Measurements from ENCODE around the gene FOXO3. TPM values are rescaled to one million over a fixed set of nuclear protein-coding genes. Genes with fewer than 3 reads are reported as not detected.
"Not testable (repeated sequence)": the region's sequence is repeated elsewhere in the genome, so short reads cannot be mapped to it uniquely, and the experiment has no call there.

The FOXO3 gene
- total and polyA plus RNA-seq, 2 donors (not counting 3 experiments of a cell fraction or from before 2014, with no cell fraction given), result 14.4 to 16.9 TPM

DNA sequence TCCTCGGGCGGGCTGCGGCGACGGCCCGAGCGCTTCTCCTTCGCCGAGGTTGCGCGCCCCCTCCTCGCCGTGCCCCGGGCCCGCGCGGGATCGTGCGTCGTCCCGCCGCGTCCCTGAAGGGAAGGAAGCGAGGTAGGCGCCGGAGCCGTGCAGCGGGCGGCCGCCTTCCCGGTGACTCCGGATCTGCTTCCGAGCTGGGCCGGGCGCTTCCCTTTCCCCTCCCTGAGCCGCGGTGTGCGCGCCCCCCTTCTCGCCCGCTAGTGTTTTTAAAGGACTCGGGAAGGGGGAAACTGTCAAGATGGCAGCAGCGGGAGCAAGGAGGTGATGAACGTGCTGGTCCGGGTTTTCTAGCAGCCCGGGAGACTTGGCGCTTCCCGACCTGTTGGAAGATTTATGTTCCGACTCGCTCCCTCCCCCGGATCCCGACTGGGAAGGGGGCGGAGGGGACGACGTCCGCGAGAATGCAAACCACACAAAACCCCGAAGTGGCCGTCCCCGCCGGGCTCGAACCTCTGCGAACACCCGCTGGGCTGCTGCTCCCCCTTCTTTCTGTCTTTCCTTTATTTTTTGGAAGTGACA is 744 bp upstream of the FOXO3 start:
- no peaks in the 10 kb centered on the region for H3K27me3 ChIP-seq (ENCODE audit: control insufficient read depth in 2 of 2, insufficient read depth in 2 of 2, low read length in 2 of 2)
- H3K4me3 ChIP-seq (replicated peaks in 1 of 3; ENCODE audit: insufficient read depth in 1 of 3, low read depth in 1 of 3, low read length in 3 of 3), result peak overlapping the region; percentile 61 to 76 (median 72)
- H3K36me3 ChIP-seq (ENCODE audit: control insufficient read depth in 2 of 2, extremely low read depth in 1 of 2, insufficient read depth in 2 of 2, low read length in 2 of 2), result no peaks in the 10 kb centered on the region
- H3K4me1 ChIP-seq (ENCODE audit: control insufficient read depth, extremely low read depth, insufficient read depth, low read length), result peaks cover 36% of the 10 kb centered on the region
- peak overlapping the region; percentile 78 for H3K9ac ChIP-seq (replicated peaks; ENCODE audit: extremely low read depth, insufficient read depth, low read length)
- intact Hi-C loops (cut with micrococcal nuclease), result loop anchor here (1.0 to 10.0 kb wide), 6 partner anchors 29 to 1625 kb away; partner anchors contain the start of genes CD164, CDC40 and SESN1
- H4K20me1 ChIP-seq (replicated peaks; ENCODE audit: control insufficient read depth, extremely low read depth, insufficient read depth, low read length), result no peaks in the 10 kb centered on the region
- BruUV-seq (replicated peaks), result TSS peak; percentile 91
- no peaks in the 10 kb centered on the region for H3K9me1 ChIP-seq (replicated peaks; ENCODE audit: control insufficient read depth, extremely low read depth, insufficient read depth, low read length)
- dilution Hi-C loops (cut with MboI; ENCODE audit: extremely low pct_ligation_motif_present, low sequenced_read_pairs), result no loop called here
- CTCF ChIA-PET, result interaction anchor here (0.5 to 6.9 kb wide), 11 partner anchors 18 to 513 kb away, joined by 3 to 38 read pairs (median 8); no protein-coding TSS in a partner anchor
- POLR2A ChIA-PET, result interaction anchor here (0.8 to 2.0 kb wide), 4 partner anchors 23 to 602 kb away, joined by 3 to 11 read pairs (median 4); partner anchors contain the start of gene SEC63
- peak overlapping the region; percentile 86 for H3K4me2 ChIP-seq (ENCODE audit: insufficient read depth, low read length)
- H3K79me2 ChIP-seq (ENCODE audit: control insufficient read depth, insufficient read depth, low read length), result peaks cover 5% of the 10 kb centered on the region
- peak overlapping the region; percentile 77 for H2AFZ ChIP-seq (ENCODE audit: low read depth, low read length)
- FAIRE-seq (peak; percentile 79), DNase-seq (ENCODE audit: low read depth, low spot score) (peak; percentile 85)
- H3K27ac ChIP-seq (ENCODE audit: insufficient read depth, low read depth, low read length), result peak overlapping the region; percentile 83
- H3K9me3 ChIP-seq (replicated peaks; ENCODE audit: control insufficient read depth, insufficient read depth, low read length), result no peaks in the 10 kb centered on the region
- TF ChIP-seq POLR2A (IDR thresholded peaks at IDR 0.05; ENCODE audit: low read depth, low read length) (no peak), FOS (IDR thresholded peaks at IDR 0.05; ENCODE audit: borderline replicate concordance, insufficient read depth, low read length) (no peak), JUN (IDR thresholded peaks at IDR 0.05; ENCODE audit: borderline replicate concordance, insufficient read depth, insufficient read length, low read depth) (no peak), EZH2 (IDR thresholded peaks at IDR 0.05; ENCODE audit: borderline replicate concordance, low read depth, low read length, severe bottlenecking) (no peak), MYC (IDR thresholded peaks at IDR 0.05; ENCODE audit: low read depth, low read length) (no peak), GATA2 (IDR thresholded peaks at IDR 0.05; ENCODE audit: insufficient read depth, insufficient read length, low read depth, low read length) (no peak), POLR2AphosphoS5 (IDR thresholded peaks at IDR 0.05; ENCODE audit: insufficient read depth, low read depth, low read length) (no peak)
- TF ChIP-seq, protein P1, sequence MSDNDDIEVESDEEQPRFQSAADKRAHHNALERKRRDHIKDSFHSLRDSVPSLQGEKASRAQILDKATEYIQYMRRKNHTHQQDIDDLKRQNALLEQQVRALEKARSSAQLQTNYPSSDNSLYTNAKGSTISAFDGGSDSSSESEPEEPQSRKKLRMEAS (IDR thresholded peaks at IDR 0.05; ENCODE audit: insufficient read depth, insufficient read length), result no peak
- TF ChIP-seq, protein P2, sequence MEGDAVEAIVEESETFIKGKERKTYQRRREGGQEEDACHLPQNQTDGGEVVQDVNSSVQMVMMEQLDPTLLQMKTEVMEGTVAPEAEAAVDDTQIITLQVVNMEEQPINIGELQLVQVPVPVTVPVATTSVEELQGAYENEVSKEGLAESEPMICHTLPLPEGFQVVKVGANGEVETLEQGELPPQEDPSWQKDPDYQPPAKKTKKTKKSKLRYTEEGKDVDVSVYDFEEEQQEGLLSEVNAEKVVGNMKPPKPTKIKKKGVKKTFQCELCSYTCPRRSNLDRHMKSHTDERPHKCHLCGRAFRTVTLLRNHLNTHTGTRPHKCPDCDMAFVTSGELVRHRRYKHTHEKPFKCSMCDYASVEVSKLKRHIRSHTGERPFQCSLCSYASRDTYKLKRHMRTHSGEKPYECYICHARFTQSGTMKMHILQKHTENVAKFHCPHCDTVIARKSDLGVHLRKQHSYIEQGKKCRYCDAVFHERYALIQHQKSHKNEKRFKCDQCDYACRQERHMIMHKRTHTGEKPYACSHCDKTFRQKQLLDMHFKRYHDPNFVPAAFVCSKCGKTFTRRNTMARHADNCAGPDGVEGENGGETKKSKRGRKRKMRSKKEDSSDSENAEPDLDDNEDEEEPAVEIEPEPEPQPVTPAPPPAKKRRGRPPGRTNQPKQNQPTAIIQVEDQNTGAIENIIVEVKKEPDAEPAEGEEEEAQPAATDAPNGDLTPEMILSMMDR (IDR thresholded peaks at IDR 0.05; ENCODE audit: extremely low read depth in 1 of 2, insufficient read depth in 1 of 2, low read depth in 1 of 2, low read length in 2 of 2), result no peak

DNA sequence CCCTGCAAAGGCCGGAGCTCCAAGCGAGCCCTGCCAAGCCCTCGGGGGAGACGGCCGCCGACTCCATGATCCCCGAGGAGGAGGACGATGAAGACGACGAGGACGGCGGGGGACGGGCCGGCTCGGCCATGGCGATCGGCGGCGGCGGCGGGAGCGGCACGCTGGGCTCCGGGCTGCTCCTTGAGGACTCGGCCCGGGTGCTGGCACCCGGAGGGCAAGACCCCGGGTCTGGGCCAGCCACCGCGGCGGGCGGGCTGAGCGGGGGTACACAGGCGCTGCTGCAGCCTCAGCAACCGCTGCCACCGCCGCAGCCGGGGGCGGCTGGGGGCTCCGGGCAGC is 561 bp downstream of the FOXO3 start:
- H3K27me3 ChIP-seq (ENCODE audit: control insufficient read depth in 2 of 2, insufficient read depth in 2 of 2, low read length in 2 of 2); dilution Hi-C loops (cut with MboI; ENCODE audit: extremely low pct_ligation_motif_present, low sequenced_read_pairs); BruUV-seq (replicated peaks); H3K9me1 ChIP-seq (replicated peaks; ENCODE audit: control insufficient read depth, extremely low read depth, insufficient read depth, low read length); H3K79me2 ChIP-seq (ENCODE audit: control insufficient read depth, insufficient read depth, low read length); DNase-seq (ENCODE audit: low read depth, low spot score); H3K27ac ChIP-seq (ENCODE audit: insufficient read depth, low read depth, low read length); H3K9me3 ChIP-seq (replicated peaks; ENCODE audit: control insufficient read depth, insufficient read depth, low read length); H2AFZ ChIP-seq (ENCODE audit: low read depth, low read length); H4K20me1 ChIP-seq (replicated peaks; ENCODE audit: control insufficient read depth, extremely low read depth, insufficient read depth, low read length); FAIRE-seq; H3K36me3 ChIP-seq (ENCODE audit: control insufficient read depth in 2 of 2, extremely low read depth in 1 of 2, insufficient read depth in 2 of 2, low read length in 2 of 2); H3K9ac ChIP-seq (replicated peaks; ENCODE audit: extremely low read depth, insufficient read depth, low read length): not testable (repeated sequence)
- intact Hi-C loops (cut with micrococcal nuclease), result loop anchor here (10.0 kb wide), 1 partner anchor 1624 kb away; the partner anchor contains the start of gene CDC40
- ChIA-PET POLR2A (interaction anchor here (2.0 kb wide), 1 partner anchor 27 kb away, joined by 11 read pairs; no protein-coding TSS in a partner anchor), CTCF (interaction anchor here (1.2 to 3.2 kb wide), 3 partner anchors 15 to 276 kb away, joined by 3 to 14 read pairs (median 6); no protein-coding TSS in a partner anchor)
- H3K4me1 ChIP-seq (ENCODE audit: control insufficient read depth, extremely low read depth, insufficient read depth, low read length), result peaks cover 49% of the 10 kb centered on the region
- H3K4me3 ChIP-seq (replicated peaks in 1 of 3; ENCODE audit: insufficient read depth in 1 of 3, low read depth in 1 of 3, low read length in 3 of 3), result peak overlapping the region in 1 of 3 experiments; percentile 61
- H3K4me2 ChIP-seq (ENCODE audit: insufficient read depth, low read length), result peak overlapping the region; percentile 35
